Endothelial cell of umbilical vein (primary cell): ENCODE measurements around the gene OTULIN. TPM values are rescaled to one million over a fixed set of nuclear protein-coding genes. Genes with fewer than 3 reads are reported as not detected.

Experiments used
- BruUV-seq: library from RNA; stranded (reverse); fragments of 400-500 nt; replicated peaks from 2 replicates; lab custom pipeline; 2021; lab: Mats Ljungman, UMichigan
- CTCF ChIA-PET: fragments of 300-600, 350-600 bp; sonication (Branson Sonifier 250); formaldehyde crosslinking; loops from one replicate; lab custom pipeline; 2021; ENCODE audit warnings: antibody characterized with exemption, inconsistent platforms; lab: Charles Lee
- POLR2A ChIA-PET: fragments of 300-600, 350-600 bp; sonication (Branson Sonifier 250); formaldehyde crosslinking; loops from one replicate; lab custom pipeline; 2021; ENCODE audit warnings: antibody characterized with exemption, inconsistent platforms; lab: Charles Lee
- DNase-seq: peaks from one replicate; pipeline ENCODE4 v3.0.0-alpha.2; 2011; ENCODE audit warnings: low read depth, low spot score
- FAIRE-seq: peaks from 2 replicates; lab custom pipeline; 2011; peaks lifted over from hg19 to GRCh38; lab: Jason Lieb, UNC
- H2AFZ ChIP-seq: 2 replicates; pipeline ENCODE4 v1.6.0; 2012; ENCODE audit warnings: low read depth, low read length, control low read depth, inconsistent platforms
- H3K27ac ChIP-seq: 2 replicates; pipeline ENCODE4 v1.5.1; 2011; ENCODE audit warnings: low read depth, mild to moderate bottlenecking, control low read depth, low read length, moderate library complexity; ENCODE audit not compliant: insufficient read depth
- H3K27me3 ChIP-seq, 2 experiments: 2 replicates each; pipeline versions ENCODE4 v1.6.0 to v1.6.1; 2011; ENCODE audit warnings: low read length in 2 of 2, mixed read lengths in 1 of 2; ENCODE audit not compliant: control insufficient read depth in 2 of 2, insufficient read depth in 2 of 2
- H3K36me3 ChIP-seq, 2 experiments: 2 replicates in 1 of 2; 3 replicates in 1 of 2; pipeline ENCODE4 v1.5.1; 2011; ENCODE audit warnings: low read length in 2 of 2, mild to moderate bottlenecking in 1 of 2, moderate library complexity in 1 of 2; ENCODE audit not compliant: control insufficient read depth in 2 of 2, insufficient read depth in 2 of 2; ENCODE audit errors: extremely low read depth in 1 of 2
- H3K4me1 ChIP-seq: 3 replicates; pipeline ENCODE4 v1.5.1; 2011; ENCODE audit warnings: mild to moderate bottlenecking, low read length; ENCODE audit not compliant: control insufficient read depth, insufficient read depth; ENCODE audit errors: extremely low read depth
- H3K4me2 ChIP-seq: 2 replicates; pipeline ENCODE4 v1.6.1; 2011; ENCODE audit warnings: low read length, control low read depth, mixed read lengths; ENCODE audit not compliant: insufficient read depth
- H3K4me3 ChIP-seq, 3 experiments: fragments of 200-600 bp in 1 of 3; sonication (generic), shearing (Covaris generic) in 1 of 3; replicated peaks in 1 of 3; 2 replicates each; pipeline ENCODE4 v1.5.1; 2011 to 2016; ENCODE audit warnings: control low read depth in 3 of 3, low read length in 3 of 3, mild to moderate bottlenecking in 2 of 3, inconsistent platforms in 1 of 3, low read depth in 1 of 3, moderate library complexity in 1 of 3; ENCODE audit not compliant: insufficient read depth in 1 of 3
- H3K79me2 ChIP-seq: 2 replicates; pipeline ENCODE4 v1.6.0; 2012; ENCODE audit warnings: low read length, inconsistent platforms; ENCODE audit not compliant: control insufficient read depth, insufficient read depth
- H3K9ac ChIP-seq: replicated peaks from 2 replicates; pipeline ENCODE3; 2011; ENCODE audit warnings: low read length, control low read depth; ENCODE audit not compliant: insufficient read depth; ENCODE audit errors: extremely low read depth
- H3K9me1 ChIP-seq: replicated peaks from 3 replicates; pipeline ENCODE4 v1.6.0; 2011; ENCODE audit warnings: mild to moderate bottlenecking, low read length; ENCODE audit not compliant: control insufficient read depth, insufficient read depth; ENCODE audit errors: extremely low read depth
- H3K9me3 ChIP-seq: replicated peaks from 2 replicates; pipeline ENCODE4 v1.5.1; 2012; ENCODE audit warnings: low read length, inconsistent platforms; ENCODE audit not compliant: control insufficient read depth, insufficient read depth
- H4K20me1 ChIP-seq: replicated peaks from 2 replicates; pipeline ENCODE3; 2011; ENCODE audit warnings: mild to moderate bottlenecking, low read length; ENCODE audit not compliant: control insufficient read depth, insufficient read depth; ENCODE audit errors: extremely low read depth
- EZH2 ChIP-seq: IDR thresholded peaks from 2 replicates; pipeline ENCODE4 v1.6.1; 2012; ENCODE audit warnings: borderline replicate concordance, low read depth, mild to moderate bottlenecking, moderate library complexity, low read length, inconsistent platforms; ENCODE audit not compliant: severe bottlenecking
- FOS ChIP-seq: IDR thresholded peaks from 2 replicates; pipeline ENCODE4 v1.6.1; 2011; ENCODE audit warnings: mild to moderate bottlenecking, low read length, moderate library complexity, borderline replicate concordance; ENCODE audit not compliant: insufficient read depth
- GATA2 ChIP-seq: IDR thresholded peaks from 2 replicates; pipeline ENCODE4 v1.7.0; 2011; ENCODE audit warnings: low read depth, mild to moderate bottlenecking, moderate library complexity, mixed read lengths, low read length; ENCODE audit not compliant: insufficient read length, insufficient read depth
- JUN ChIP-seq: IDR thresholded peaks from 2 replicates; pipeline ENCODE4 v1.6.1; 2011; ENCODE audit warnings: borderline replicate concordance, low read depth; ENCODE audit not compliant: insufficient read length, insufficient read depth
- MYC ChIP-seq: IDR thresholded peaks from one replicate; pipeline ENCODE4 v1.6.1; 2011; ENCODE audit warnings: mild to moderate bottlenecking, low read depth, low read length
- POLR2A ChIP-seq: IDR thresholded peaks from 2 replicates; pipeline ENCODE4 v1.6.1; 2012; ENCODE audit warnings: low read depth, mild to moderate bottlenecking, control low read depth, low read length
- POLR2AphosphoS5 ChIP-seq: IDR thresholded peaks from 2 replicates; pipeline ENCODE4 v1.6.1; 2012; ENCODE audit warnings: low read depth, mild to moderate bottlenecking, control low read depth, low read length, moderate library complexity; ENCODE audit not compliant: insufficient read depth
- dilution Hi-C: fragments of 300-500 bp; cut with MboI; formaldehyde crosslinking; loops from one replicate; pipeline ENCODE4 v1.15.0; 2019; ENCODE audit warnings: low sequenced_read_pairs; ENCODE audit not compliant: extremely low pct_ligation_motif_present
- intact Hi-C: fragments of 100-400 bp; cut with micrococcal nuclease; formaldehyde crosslinking; loops from one replicate; pipeline ENCODE4 v1.10.0; 2022
- polyA plus RNA-seq, 4 experiments: library from polyadenylated mRNA; depleted of rRNA in 3 of 4; stranded (reverse) in 3 of 4; unstranded in 1 of 4; fragments of >200 nt; gene quantifications; 2 replicates each; pipeline versions ENCODE4 v1.2.1 to v1.2.3, GENCODE V29; 2011 to 2012; ENCODE audit warnings: missing spikeins in 1 of 4
- total RNA-seq: library from RNA; stranded (reverse); gene quantifications from 2 replicates; pipeline ENCODE4 v1.2.3, GENCODE V29; 2021
- TF ChIP-seq, protein P1 (sequence below): IDR thresholded peaks from 2 replicates; pipeline ENCODE4 v1.6.1; 2011; ENCODE audit not compliant: insufficient read depth, insufficient read length
- TF ChIP-seq, protein P2 (sequence below), 2 donors: IDR thresholded peaks; 1 replicate in 1 of 2; 2 replicates in 1 of 2; pipeline ENCODE4 v1.5.1; 2011; ENCODE audit warnings: low read length in 2 of 2, mild to moderate bottlenecking in 2 of 2, moderate library complexity in 2 of 2, control low read depth in 1 of 2, inconsistent platforms in 1 of 2, low read depth in 1 of 2; ENCODE audit not compliant: insufficient read depth in 1 of 2; ENCODE audit errors: extremely low read depth in 1 of 2

The OTULIN gene
- total and polyA plus RNA-seq, 2 donors (not counting 3 experiments of a cell fraction or from before 2014, with no cell fraction given), result 7.8 to 30.2 TPM

DNA sequence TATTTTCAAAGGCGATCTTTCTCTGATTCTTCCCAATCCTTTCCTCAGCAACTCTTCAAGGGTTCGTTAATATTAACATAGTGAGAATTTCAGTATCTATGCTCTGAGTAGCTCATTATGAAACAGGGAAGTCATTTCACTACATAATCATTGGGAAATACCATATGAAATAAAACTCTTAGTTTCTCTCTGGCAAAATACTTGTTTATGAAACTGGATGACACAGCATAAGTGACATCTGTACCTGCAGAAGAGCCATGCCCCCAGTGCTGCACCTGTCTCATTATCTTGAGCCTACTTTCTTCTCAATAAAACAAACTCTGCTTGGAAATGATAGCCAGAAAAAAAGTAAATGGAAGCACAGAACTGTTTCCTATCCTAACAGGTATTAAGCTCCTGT is 33.8 kb upstream of the OTULIN start:
- H3K36me3 ChIP-seq, result no peaks in the 10 kb centered on the region
- H2AFZ ChIP-seq, result no peak overlapping the region
- BruUV-seq, result no TSS peak
- FAIRE-seq, result no peak
- H3K4me2 ChIP-seq, result no peak overlapping the region
- H3K4me3 ChIP-seq, result no peak overlapping the region
- peaks cover 0 to 2% of the 10 kb centered on the region in 2 experiments for H3K27me3 ChIP-seq
- CTCF ChIA-PET, result interaction anchor here (1.4 kb wide), 1 partner anchor 15 kb away, joined by 3 read pairs; no protein-coding TSS in a partner anchor
- H3K4me1 ChIP-seq, result no peaks in the 10 kb centered on the region
- no peaks in the 10 kb centered on the region for H3K79me2 ChIP-seq
- TF ChIP-seq POLR2AphosphoS5 (no peak), MYC (no peak), JUN (no peak), GATA2 (no peak), EZH2 (no peak), FOS (no peak), POLR2A (no peak)
- TF ChIP-seq, protein P1, sequence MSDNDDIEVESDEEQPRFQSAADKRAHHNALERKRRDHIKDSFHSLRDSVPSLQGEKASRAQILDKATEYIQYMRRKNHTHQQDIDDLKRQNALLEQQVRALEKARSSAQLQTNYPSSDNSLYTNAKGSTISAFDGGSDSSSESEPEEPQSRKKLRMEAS, result no peak
- TF ChIP-seq, protein P2, sequence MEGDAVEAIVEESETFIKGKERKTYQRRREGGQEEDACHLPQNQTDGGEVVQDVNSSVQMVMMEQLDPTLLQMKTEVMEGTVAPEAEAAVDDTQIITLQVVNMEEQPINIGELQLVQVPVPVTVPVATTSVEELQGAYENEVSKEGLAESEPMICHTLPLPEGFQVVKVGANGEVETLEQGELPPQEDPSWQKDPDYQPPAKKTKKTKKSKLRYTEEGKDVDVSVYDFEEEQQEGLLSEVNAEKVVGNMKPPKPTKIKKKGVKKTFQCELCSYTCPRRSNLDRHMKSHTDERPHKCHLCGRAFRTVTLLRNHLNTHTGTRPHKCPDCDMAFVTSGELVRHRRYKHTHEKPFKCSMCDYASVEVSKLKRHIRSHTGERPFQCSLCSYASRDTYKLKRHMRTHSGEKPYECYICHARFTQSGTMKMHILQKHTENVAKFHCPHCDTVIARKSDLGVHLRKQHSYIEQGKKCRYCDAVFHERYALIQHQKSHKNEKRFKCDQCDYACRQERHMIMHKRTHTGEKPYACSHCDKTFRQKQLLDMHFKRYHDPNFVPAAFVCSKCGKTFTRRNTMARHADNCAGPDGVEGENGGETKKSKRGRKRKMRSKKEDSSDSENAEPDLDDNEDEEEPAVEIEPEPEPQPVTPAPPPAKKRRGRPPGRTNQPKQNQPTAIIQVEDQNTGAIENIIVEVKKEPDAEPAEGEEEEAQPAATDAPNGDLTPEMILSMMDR (IDR thresholded peaks at IDR 0.05; ENCODE audit: extremely low read depth in 1 of 2, insufficient read depth in 1 of 2, low read depth in 1 of 2, low read length in 2 of 2), result no peak
- dilution Hi-C loops (loop anchor here (25.0 kb wide), 2 partner anchors 93 to 243 kb away; no protein-coding TSS in a partner anchor), intact Hi-C loops (no loop called here)
- no peaks in the 10 kb centered on the region for H3K9me1 ChIP-seq
- DNase-seq, result no peak
- H3K9ac ChIP-seq, result no peak overlapping the region
- H4K20me1 ChIP-seq, result no peaks in the 10 kb centered on the region
- H3K9me3 ChIP-seq, result no peaks in the 10 kb centered on the region
- POLR2A ChIA-PET, result no interaction called here
- H3K27ac ChIP-seq, result no peak overlapping the region
